B cell (primary cell): ENCODE data around the gene PTPN22. TPM values are rescaled to one million over a fixed set of nuclear protein-coding genes. Genes with fewer than 3 reads are reported as not detected.
A peak's percentile ranks its signal among the peaks of the same experiment; 100 is the strongest.

Experiments
- ATAC-seq: fragments of 200-7000 bp; cut with Tn5 transposase; one replicate; pipeline ENCODE4 v1.10.0; 2021; ENCODE audit warnings: low read depth, mild to moderate bottlenecking, moderate number of reproducible peaks, moderate library complexity
- CTCF ChIA-PET: fragments of 350-600 bp; sonication (Branson Sonifier 250); formaldehyde crosslinking; loops from one replicate; lab custom pipeline; 2021; ENCODE audit warnings: antibody characterized with exemption, inconsistent platforms; lab: Charles Lee
- POLR2A ChIA-PET: fragments of 350-600 bp; sonication (Branson Sonifier 250); formaldehyde crosslinking; loops from one replicate; lab custom pipeline; 2021; ENCODE audit warnings: antibody characterized with exemption; lab: Charles Lee
- DNase-seq: peaks from one replicate; pipeline ENCODE4 v3.0.0; 2013
- H2AFZ ChIP-seq: 2 replicates; pipeline ENCODE4 v1.6.1; 2012; ENCODE audit warnings: mild to moderate bottlenecking, low read depth, low read length; ENCODE audit not compliant: insufficient read depth, poor library complexity, severe bottlenecking
- H3K27ac ChIP-seq, 2 donors: 1 replicate in 1 of 2; 2 replicates in 1 of 2; pipeline ENCODE4 v1.5.1; 2012 to 2013; ENCODE audit warnings: low read length in 2 of 2, mild to moderate bottlenecking in 2 of 2, moderate library complexity in 1 of 2
- H3K27me3 ChIP-seq, 4 experiments: fragments of 200-600 bp in 1 of 4; sonication (generic) in 1 of 4; replicated peaks in 1 of 4; 1 replicate in 2 of 4; 2 replicates in 2 of 4; pipeline versions ENCODE4 v1.6.1 to v1.7.0; 2013 to 2016; ENCODE audit warnings: low read length in 3 of 4, mild to moderate bottlenecking in 2 of 4, mixed read lengths in 1 of 4, moderate library complexity in 1 of 4; ENCODE audit not compliant: insufficient read depth in 4 of 4, control insufficient read depth in 3 of 4; ENCODE audit errors: control extremely low read depth in 1 of 4
- H3K36me3 ChIP-seq, 2 experiments: replicated peaks in 1 of 2; 1 replicate in 1 of 2; 2 replicates in 1 of 2; pipeline versions ENCODE4 v1.6.1 to v1.7.1; 2013; ENCODE audit warnings: low read length in 1 of 2; ENCODE audit not compliant: insufficient read depth in 2 of 2, control insufficient read depth in 1 of 2; ENCODE audit errors: control extremely low read depth in 1 of 2, extremely low read depth in 1 of 2
- H3K4me1 ChIP-seq, 2 donors: fragments of 200-600 bp in 1 of 2; sonication (generic) in 1 of 2; 1 replicate in 1 of 2; 2 replicates in 1 of 2; pipeline versions ENCODE4 v1.5.1 to v1.6.1; 2013 to 2017; ENCODE audit warnings: low read length in 2 of 2; ENCODE audit not compliant: control insufficient read depth in 2 of 2, insufficient read depth in 2 of 2
- H3K4me2 ChIP-seq: replicated peaks from 2 replicates; pipeline ENCODE3; 2012; ENCODE audit warnings: mild to moderate bottlenecking, low read depth, low read length; ENCODE audit not compliant: poor library complexity, severe bottlenecking
- H3K4me3 ChIP-seq, 5 experiments: fragments of 200-600 bp in 1 of 5; sonication (generic) in 1 of 5; 1 replicate in 3 of 5; 2 replicates in 2 of 5; pipeline versions ENCODE4 v1.5.1 to v1.7.0; 2011 to 2016; ENCODE audit warnings: low read length in 4 of 5, mild to moderate bottlenecking in 4 of 5, low read depth in 2 of 5, control low read depth in 1 of 5, moderate library complexity in 1 of 5; ENCODE audit not compliant: insufficient read depth in 1 of 5; ENCODE audit errors: control extremely low read depth in 1 of 5, extremely low read depth in 1 of 5
- H3K79me2 ChIP-seq: fragments of 200-600 bp; sonication (generic); one replicate; pipeline ENCODE4 v1.6.0; 2016; ENCODE audit warnings: low read length; ENCODE audit not compliant: control insufficient read depth, insufficient read depth
- H3K9ac ChIP-seq: fragments of 200-600 bp; sonication (generic); 2 replicates; pipeline ENCODE4 v1.6.1; 2017; ENCODE audit warnings: mild to moderate bottlenecking, low read length, moderate library complexity
- H3K9me3 ChIP-seq, 3 donors: one replicate each; pipeline versions ENCODE4 v1.6.1 to v1.7.1; 2013; ENCODE audit warnings: low read length in 2 of 3; ENCODE audit not compliant: control insufficient read depth in 2 of 3, insufficient read depth in 1 of 3; ENCODE audit errors: control extremely low read depth in 1 of 3
- H4K20me1 ChIP-seq: 2 replicates; pipeline ENCODE4 v1.6.0; 2012; ENCODE audit warnings: mild to moderate bottlenecking, low read length; ENCODE audit not compliant: insufficient read depth, control insufficient read depth, poor library complexity, severe bottlenecking
- H3K27ac Mint-ChIP-seq: one replicate; pipeline ENCODE4 v1.8.0; 2021; ENCODE audit warnings: mixed read lengths
- H3K27me3 Mint-ChIP-seq: one replicate; pipeline ENCODE4 v1.8.0; 2021; ENCODE audit warnings: mixed read lengths
- H3K4me1 Mint-ChIP-seq: one replicate; pipeline ENCODE4 v1.8.0; 2021; ENCODE audit warnings: mixed read lengths
- H3K4me3 Mint-ChIP-seq: one replicate; pipeline ENCODE4 v1.8.0; 2021; ENCODE audit warnings: mixed read lengths
- H3K9me3 Mint-ChIP-seq: one replicate; pipeline ENCODE4 v1.8.0; 2022; ENCODE audit warnings: mixed read lengths; ENCODE audit not compliant: insufficient read depth
- CTCF ChIP-seq: fragments of 200-600 bp; IDR thresholded peaks from one replicate; pipeline ENCODE4 v1.8.0; 2022; ENCODE audit warnings: antibody characterized with exemption, mild to moderate bottlenecking
- EZH2 ChIP-seq: IDR thresholded peaks from 2 replicates; pipeline ENCODE4 v1.6.1; 2012; ENCODE audit warnings: borderline replicate concordance, low read depth, mild to moderate bottlenecking, moderate library complexity, low read length; ENCODE audit not compliant: insufficient read depth, poor library complexity, severe bottlenecking
- WGBS: methylation state at CpG from one replicate; pipeline ENCODE4 v1.1.5; 2013; ENCODE audit warnings: missing lambda C conversion rate; ENCODE audit not compliant: insufficient coverage; 5-methylcytosine and 5-hydroxymethylcytosine counted together
- intact Hi-C: fragments of 100-400 bp; cut with micrococcal nuclease; formaldehyde crosslinking; loops from one replicate; pipeline ENCODE4 v1.10.0; 2022
- polyA plus RNA-seq: library from polyadenylated mRNA; depleted of rRNA; stranded (reverse); fragments of >200 nt; gene quantifications from 2 replicates; pipeline ENCODE4 v1.2.3, GENCODE V29; 2012
- total RNA-seq, 2 donors: library from RNA; stranded (reverse); fragments of 120-200 nt in 1 of 2; gene quantifications; 1 replicate in 1 of 2; 2 replicates in 1 of 2; pipeline versions ENCODE4 v1.2.3 to v1.2.4, GENCODE V29; 2013 to 2022

The PTPN22 gene
- total and polyA plus RNA-seq, 2 donors (not counting 1 experiment from before 2014, with no cell fraction given), result 14.3 to 37.4 TPM

DNA sequence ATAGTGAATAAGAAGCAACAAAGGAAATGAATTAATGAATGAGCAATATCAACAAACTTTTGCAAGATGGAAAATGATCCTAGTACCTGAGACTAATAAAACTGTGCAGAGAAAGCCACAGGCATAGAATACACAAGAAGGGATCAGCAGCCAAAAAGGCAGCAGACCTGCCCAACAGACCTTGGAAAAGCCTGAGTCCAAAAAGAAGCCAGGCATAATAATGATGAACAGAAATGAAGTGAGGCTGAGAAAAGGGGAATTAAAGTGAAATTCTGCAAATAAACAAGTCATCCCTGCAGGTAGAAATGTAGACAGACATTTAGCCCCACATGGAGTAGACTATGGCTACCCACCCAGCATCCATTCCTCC lies 101.9 kb downstream of the PTPN22 start:
- Histone ChIP-seq H3K27ac (no peak overlapping the region), H3K27me3 (no peaks in the 10 kb centered on the region), H3K4me3 (no peak overlapping the region), H3K9ac (no peak overlapping the region), H3K79me2 (peaks cover 13% of the 10 kb centered on the region), H3K36me3 (peaks cover 22 to 30% of the 10 kb centered on the region in 2 experiments), H4K20me1 (no peaks in the 10 kb centered on the region), H3K9me3 (no peaks in the 10 kb centered on the region), H2AFZ (no peak overlapping the region), H3K4me2 (no peak overlapping the region), H3K4me1 (no peaks in the 10 kb centered on the region)
- intact Hi-C loops, result no loop called here
- ChIA-PET POLR2A (no interaction called here), CTCF (no interaction called here)
- H3K27me3 Mint-ChIP-seq, result no peaks in the 10 kb centered on the region
- no peaks in the 10 kb centered on the region for H3K9me3 Mint-ChIP-seq
- H3K4me3 Mint-ChIP-seq, result no peak overlapping the region
- ATAC-seq (no peak), DNase-seq (no peak)
- peaks cover 12% of the 10 kb centered on the region for H3K4me1 Mint-ChIP-seq
- no peak overlapping the region for H3K27ac Mint-ChIP-seq
- TF ChIP-seq EZH2, result no peak
- TF ChIP-seq CTCF, result no peak

DNA sequence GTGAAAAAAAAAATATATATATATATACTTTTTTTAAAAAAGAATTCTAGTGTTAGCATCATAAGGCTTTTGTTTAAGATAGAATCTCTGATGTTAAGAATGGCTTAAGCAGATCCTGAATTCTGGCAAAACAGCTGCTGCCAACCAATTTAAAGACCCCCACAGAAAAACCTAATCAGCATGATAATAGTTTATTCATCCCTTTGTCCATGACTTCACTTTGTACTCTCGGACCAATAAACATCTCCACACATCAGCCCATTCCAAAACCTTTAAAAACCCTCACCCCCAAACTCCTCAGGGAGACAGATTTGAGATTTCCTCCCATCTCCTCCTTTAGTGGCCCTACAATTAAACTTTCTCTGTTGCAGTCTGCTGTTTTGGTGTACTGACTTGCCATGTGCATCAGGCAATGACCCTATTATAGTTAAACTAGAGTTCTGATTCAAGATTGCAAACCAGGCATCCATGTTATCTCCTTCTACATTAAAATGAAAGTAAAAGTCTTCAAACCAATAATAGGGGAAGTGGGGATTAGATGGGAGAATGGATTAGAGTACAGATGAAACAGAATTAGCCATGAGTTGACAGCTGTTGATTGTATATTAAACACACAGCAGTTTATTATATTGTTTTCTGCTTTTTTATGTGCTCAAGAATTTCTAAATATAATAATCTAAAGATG lies 102.5 kb downstream of the PTPN22 start:
- Mint-ChIP-seq H3K27me3 (no peaks in the 10 kb centered on the region), H3K4me1 (peaks cover 12% of the 10 kb centered on the region), H3K9me3 (no peaks in the 10 kb centered on the region), H3K27ac (no peak overlapping the region), H3K4me3 (no peak overlapping the region)
- Histone ChIP-seq H3K9ac (no peak overlapping the region), H3K27ac (peak overlapping the region in 1 of 2 donors; percentile 44), H3K79me2 (peaks cover 13% of the 10 kb centered on the region), H3K4me1 (no peaks in the 10 kb centered on the region), H3K9me3 (no peaks in the 10 kb centered on the region), H2AFZ (no peak overlapping the region), H3K4me2 (no peak overlapping the region), H3K36me3 (peaks cover 23 to 32% of the 10 kb centered on the region in 2 experiments), H3K27me3 (no peaks in the 10 kb centered on the region), H4K20me1 (no peaks in the 10 kb centered on the region), H3K4me3 (no peak overlapping the region)
- ATAC-seq, result no peak
- 63% methylated on average over 1 of the region's 1 CpG for WGBS
- CTCF ChIA-PET, result no interaction called here
- intact Hi-C loops, result no loop called here
- POLR2A ChIA-PET, result no interaction called here
- TF ChIP-seq EZH2 (no peak), CTCF (no peak)
- no peak for DNase-seq
